Body of pancreas (tissue), 4 donors: ENCODE data around the gene SLC25A51.

Experiments used
- POLR2A ChIP-seq, 3 donors: fragments of 450-650 bp; IDR thresholded peaks; one replicate each; pipeline ENCODE4 v1.6.1; 2016; ENCODE audit warnings: antibody characterized with exemption in 3 of 3, mild to moderate bottlenecking in 2 of 3
- TF ChIP-seq, protein P1 (sequence below), 7 experiments: fragments of 450-650 bp in 4 of 7; fragments of 200-600 bp in 3 of 7; sonication (generic) in 3 of 7; IDR thresholded peaks; one replicate each; pipeline ENCODE4 v1.5.1; 2016 to 2019; ENCODE audit warnings: antibody characterized with exemption in 7 of 7

- TF ChIP-seq, protein P1, sequence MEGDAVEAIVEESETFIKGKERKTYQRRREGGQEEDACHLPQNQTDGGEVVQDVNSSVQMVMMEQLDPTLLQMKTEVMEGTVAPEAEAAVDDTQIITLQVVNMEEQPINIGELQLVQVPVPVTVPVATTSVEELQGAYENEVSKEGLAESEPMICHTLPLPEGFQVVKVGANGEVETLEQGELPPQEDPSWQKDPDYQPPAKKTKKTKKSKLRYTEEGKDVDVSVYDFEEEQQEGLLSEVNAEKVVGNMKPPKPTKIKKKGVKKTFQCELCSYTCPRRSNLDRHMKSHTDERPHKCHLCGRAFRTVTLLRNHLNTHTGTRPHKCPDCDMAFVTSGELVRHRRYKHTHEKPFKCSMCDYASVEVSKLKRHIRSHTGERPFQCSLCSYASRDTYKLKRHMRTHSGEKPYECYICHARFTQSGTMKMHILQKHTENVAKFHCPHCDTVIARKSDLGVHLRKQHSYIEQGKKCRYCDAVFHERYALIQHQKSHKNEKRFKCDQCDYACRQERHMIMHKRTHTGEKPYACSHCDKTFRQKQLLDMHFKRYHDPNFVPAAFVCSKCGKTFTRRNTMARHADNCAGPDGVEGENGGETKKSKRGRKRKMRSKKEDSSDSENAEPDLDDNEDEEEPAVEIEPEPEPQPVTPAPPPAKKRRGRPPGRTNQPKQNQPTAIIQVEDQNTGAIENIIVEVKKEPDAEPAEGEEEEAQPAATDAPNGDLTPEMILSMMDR (IDR thresholded peaks at IDR 0.05), result no peak
- TF ChIP-seq POLR2A (IDR thresholded peaks at IDR 0.05), result no peak
Observed at GRCh38 chr9:37936376-37936775, 32.4 kb upstream of the SLC25A51 start.
